C1 segment of cervical spinal cord (tissue), 14 donors: ENCODE results near the gene HABP2.

Experiments used
- DNase-seq, 14 donors: peaks; one replicate each; lab custom pipeline; 2025; lab: John Stamatoyannopoulos, UW

The HABP2 gene

GRCh38 chr10:113555751-113556150 is 2.9 kb downstream of the HABP2 start:
- no peak for DNase-seq

- DNase-seq = no peak
These were observed 4.6 kb downstream of the HABP2 start for GRCh38 chr10:113557424-113557862.

GRCh38 chr10:113557903-113558321 is 5.1 kb downstream of the HABP2 start:
- DNase-seq = no peak

- no peak for DNase-seq
These were observed 7.2 kb downstream of the HABP2 start for GRCh38 chr10:113560071-113560470.

GRCh38 chr10:113561214-113561613 is 8.4 kb downstream of the HABP2 start:
- DNase-seq = no peak

- no peak for DNase-seq
These were observed 9.2 kb downstream of the HABP2 start for GRCh38 chr10:113562069-113562468.

- no peak for DNase-seq
These were observed 9.9 kb downstream of the HABP2 start for GRCh38 chr10:113562704-113563103.

- DNase-seq = peak in 10 of 14 donors; percentile 5 to 67 (median 32)
These were observed 10.6 kb downstream of the HABP2 start for GRCh38 chr10:113563306-113564088.

- DNase-seq = no peak
These were observed 12.5 kb downstream of the HABP2 start for GRCh38 chr10:113565364-113565763.

GRCh38 chr10:113566888-113567287 is 14.0 kb downstream of the HABP2 start:
- DNase-seq = no peak

GRCh38 chr10:113569576-113569975 is 16.7 kb downstream of the HABP2 start:
- peak in 2 of 14 donors; percentile 2 to 27 for DNase-seq

- DNase-seq = no peak
These were observed 19.9 kb downstream of the HABP2 start for GRCh38 chr10:113572520-113573290.

GRCh38 chr10:113573368-113573767 is 20.5 kb downstream of the HABP2 start:
- DNase-seq = no peak

- no peak for DNase-seq
These were observed 24.0 kb downstream of the HABP2 start for GRCh38 chr10:113576852-113577251.

- no peak for DNase-seq
These were observed 25.9 kb downstream of the HABP2 start for GRCh38 chr10:113578773-113579172.

- no peak for DNase-seq
These were observed 28.2 kb downstream of the HABP2 start for GRCh38 chr10:113581092-113581491.

GRCh38 chr10:113583571-113583970 is 30.7 kb downstream of the HABP2 start:
- DNase-seq = no peak

- no peak for DNase-seq
These were observed 33.1 kb downstream of the HABP2 start for GRCh38 chr10:113585949-113586348.

GRCh38 chr10:113589201-113589770 is 36.4 kb downstream of the HABP2 start:
- no peak for DNase-seq

- no peak for DNase-seq
These were observed 37.7 kb downstream of the HABP2 start for GRCh38 chr10:113590581-113590980.

- DNase-seq = no peak
These were observed 39.5 kb downstream of the HABP2 start for GRCh38 chr10:113592380-113592779.

- DNase-seq = no peak
These were observed 41.8 kb downstream of the HABP2 start for GRCh38 chr10:113594652-113595051.
